Vagina (tissue), 2 donors: ENCODE measurements around the gene GPR137B.

ENCODE experiments used
- POLR2A ChIP-seq, 2 donors: fragments of 450-650 bp; IDR thresholded peaks; one replicate each; pipeline ENCODE4 v1.6.1; 2017; ENCODE audit warnings: antibody characterized with exemption in 2 of 2, mild to moderate bottlenecking in 2 of 2, moderate library complexity in 2 of 2
- TF ChIP-seq, protein P1 (sequence below), 3 experiments: fragments of 450-650 bp in 2 of 3; fragments of 200-600 bp in 1 of 3; sonication (generic) in 1 of 3; IDR thresholded peaks; one replicate each; pipeline ENCODE4 v1.5.1; 2017 to 2019; ENCODE audit warnings: antibody characterized with exemption in 3 of 3, mild to moderate bottlenecking in 2 of 3, moderate library complexity in 2 of 3

DNA sequence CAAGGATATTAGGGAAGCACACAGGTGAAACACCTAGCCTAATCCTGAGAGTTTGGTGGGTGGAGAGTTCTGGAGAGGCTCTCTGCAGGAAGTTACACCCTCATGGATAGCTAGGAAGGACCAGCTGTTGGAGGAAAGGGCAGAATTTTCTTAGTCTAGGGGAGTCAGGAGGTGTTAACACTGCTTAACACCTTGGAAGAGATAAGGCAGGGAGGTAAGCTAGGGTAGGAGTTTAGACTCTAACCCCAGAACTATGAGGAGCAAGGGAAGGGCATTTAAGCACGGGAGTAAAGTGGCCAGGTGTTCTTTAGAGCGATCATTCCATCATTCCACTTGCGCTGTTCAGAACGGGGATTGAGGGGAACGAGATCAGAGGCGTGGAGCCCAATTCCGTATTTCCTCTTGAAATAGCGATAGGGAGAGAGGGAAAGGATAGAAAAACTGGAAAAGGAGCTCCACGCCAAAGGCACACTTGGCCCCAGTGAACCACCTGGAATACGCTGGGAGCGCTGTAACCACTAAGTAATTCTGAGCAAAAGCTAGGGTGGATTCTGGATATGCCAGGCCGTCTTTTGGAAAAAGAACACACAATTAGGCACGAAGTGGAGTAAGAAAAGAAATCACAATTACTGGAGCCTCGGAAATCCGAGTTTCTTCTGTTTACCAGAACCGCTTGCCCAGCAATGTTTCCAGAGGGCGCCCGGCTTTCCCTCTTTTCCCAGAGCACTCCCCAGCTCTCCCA lies 1.5 kb upstream of the GPR137B start:
- TF ChIP-seq, protein P1, sequence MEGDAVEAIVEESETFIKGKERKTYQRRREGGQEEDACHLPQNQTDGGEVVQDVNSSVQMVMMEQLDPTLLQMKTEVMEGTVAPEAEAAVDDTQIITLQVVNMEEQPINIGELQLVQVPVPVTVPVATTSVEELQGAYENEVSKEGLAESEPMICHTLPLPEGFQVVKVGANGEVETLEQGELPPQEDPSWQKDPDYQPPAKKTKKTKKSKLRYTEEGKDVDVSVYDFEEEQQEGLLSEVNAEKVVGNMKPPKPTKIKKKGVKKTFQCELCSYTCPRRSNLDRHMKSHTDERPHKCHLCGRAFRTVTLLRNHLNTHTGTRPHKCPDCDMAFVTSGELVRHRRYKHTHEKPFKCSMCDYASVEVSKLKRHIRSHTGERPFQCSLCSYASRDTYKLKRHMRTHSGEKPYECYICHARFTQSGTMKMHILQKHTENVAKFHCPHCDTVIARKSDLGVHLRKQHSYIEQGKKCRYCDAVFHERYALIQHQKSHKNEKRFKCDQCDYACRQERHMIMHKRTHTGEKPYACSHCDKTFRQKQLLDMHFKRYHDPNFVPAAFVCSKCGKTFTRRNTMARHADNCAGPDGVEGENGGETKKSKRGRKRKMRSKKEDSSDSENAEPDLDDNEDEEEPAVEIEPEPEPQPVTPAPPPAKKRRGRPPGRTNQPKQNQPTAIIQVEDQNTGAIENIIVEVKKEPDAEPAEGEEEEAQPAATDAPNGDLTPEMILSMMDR (IDR thresholded peaks at IDR 0.05) = no peak
- no peak for TF ChIP-seq POLR2A (IDR thresholded peaks at IDR 0.05)
